Measurements from ENCODE around the gene NMBR.
"Not testable (repeated sequence)": the region's sequence is repeated elsewhere in the genome, so short reads cannot be mapped to it uniquely, and the experiment has no call there.

NMBR gene

GRCh38 chr6:142146828-142147662, at the start of gene NMBR, which contains the start of gene VTA1:
Gene NMBR (minus strand): TSS chr6:142147122. CDS start chr6:142088658, 58,464 bp downstream.
Gene VTA1 (plus strand): TSS chr6:142147263. CDS start chr6:142147288, 25 bp downstream.
- in situ Hi-C loops (cut with HindIII; ENCODE audit: low sequenced_read_pairs) = no loop called here

GRCh38 chr6:142195862-142196541, 49.1 kb upstream of the NMBR start:
- in situ Hi-C loops (cut with HindIII; ENCODE audit: low sequenced_read_pairs) = no loop called here

- in situ Hi-C loops (cut with HindIII; ENCODE audit: low sequenced_read_pairs) = no loop called here
Observed at GRCh38 chr6:142193621-142194020, 46.7 kb upstream of the NMBR start.

- in situ Hi-C loops (cut with HindIII; ENCODE audit: low sequenced_read_pairs) = no loop called here
Observed at GRCh38 chr6:142192343-142192742, 45.4 kb upstream of the NMBR start.

- in situ Hi-C loops (cut with HindIII; ENCODE audit: low sequenced_read_pairs) = no loop called here
Observed at GRCh38 chr6:142189057-142189456, 42.1 kb upstream of the NMBR start.

GRCh38 chr6:142188341-142188740, 41.4 kb upstream of the NMBR start:
- in situ Hi-C loops (cut with HindIII; ENCODE audit: low sequenced_read_pairs) = not testable (repeated sequence)

- in situ Hi-C loops (cut with HindIII; ENCODE audit: low sequenced_read_pairs) = no loop called here
Observed at GRCh38 chr6:142187209-142187608, 40.3 kb upstream of the NMBR start.

- in situ Hi-C loops (cut with HindIII; ENCODE audit: low sequenced_read_pairs) = no loop called here
Observed at GRCh38 chr6:142185641-142186040, 38.7 kb upstream of the NMBR start.

- in situ Hi-C loops (cut with HindIII; ENCODE audit: low sequenced_read_pairs) = no loop called here
Observed at GRCh38 chr6:142184307-142184706, 37.4 kb upstream of the NMBR start.

- in situ Hi-C loops (cut with HindIII; ENCODE audit: low sequenced_read_pairs) = no loop called here
Observed at GRCh38 chr6:142183351-142183750, 36.4 kb upstream of the NMBR start.

- in situ Hi-C loops (cut with HindIII; ENCODE audit: low sequenced_read_pairs) = no loop called here
Observed at GRCh38 chr6:142182004-142182403, 35.1 kb upstream of the NMBR start.

GRCh38 chr6:142178129-142178528, 31.2 kb upstream of the NMBR start:
- in situ Hi-C loops (cut with HindIII; ENCODE audit: low sequenced_read_pairs) = no loop called here

GRCh38 chr6:142174703-142175102, 27.8 kb upstream of the NMBR start:
- in situ Hi-C loops (cut with HindIII; ENCODE audit: low sequenced_read_pairs) = loop anchor here (25.0 kb wide), 1 partner anchor 213 kb away; no protein-coding TSS in a partner anchor

- in situ Hi-C loops (cut with HindIII; ENCODE audit: low sequenced_read_pairs) = loop anchor here (25.0 kb wide), 1 partner anchor 213 kb away; no protein-coding TSS in a partner anchor
Observed at GRCh38 chr6:142173980-142174379, 27.1 kb upstream of the NMBR start.

GRCh38 chr6:142172758-142173157, 25.8 kb upstream of the NMBR start:
- in situ Hi-C loops (cut with HindIII; ENCODE audit: low sequenced_read_pairs) = loop anchor here (25.0 kb wide), 1 partner anchor 215 kb away; no protein-coding TSS in a partner anchor

- in situ Hi-C loops (cut with HindIII; ENCODE audit: low sequenced_read_pairs) = loop anchor here (25.0 kb wide), 1 partner anchor 216 kb away; no protein-coding TSS in a partner anchor
Observed at GRCh38 chr6:142171351-142171750, 24.4 kb upstream of the NMBR start.

GRCh38 chr6:142167486-142167885, 20.6 kb upstream of the NMBR start:
- in situ Hi-C loops (cut with HindIII; ENCODE audit: low sequenced_read_pairs) = loop anchor here (25.0 kb wide), 1 partner anchor 220 kb away; no protein-coding TSS in a partner anchor

GRCh38 chr6:142167071-142167470, 20.1 kb upstream of the NMBR start:
- in situ Hi-C loops (cut with HindIII; ENCODE audit: low sequenced_read_pairs) = loop anchor here (25.0 kb wide), 1 partner anchor 220 kb away; no protein-coding TSS in a partner anchor

GRCh38 chr6:142165227-142165626, 18.3 kb upstream of the NMBR start:
- in situ Hi-C loops (cut with HindIII; ENCODE audit: low sequenced_read_pairs) = loop anchor here (25.0 kb wide), 1 partner anchor 222 kb away; no protein-coding TSS in a partner anchor

- in situ Hi-C loops (cut with HindIII; ENCODE audit: low sequenced_read_pairs) = loop anchor here (25.0 kb wide), 1 partner anchor 225 kb away; no protein-coding TSS in a partner anchor
Observed at GRCh38 chr6:142162780-142163179, 15.9 kb upstream of the NMBR start.

- in situ Hi-C loops (cut with HindIII; ENCODE audit: low sequenced_read_pairs) = loop anchor here (25.0 kb wide), 1 partner anchor 231 kb away; no protein-coding TSS in a partner anchor
Observed at GRCh38 chr6:142156758-142157068, 9.8 kb upstream of the NMBR start.

Measured in DLD1 (cell line).